Measurements from ENCODE around the gene RSPRY1.
"Not testable (repeated sequence)": the region's sequence is repeated elsewhere in the genome, so short reads cannot be mapped to it uniquely, and the experiment has no call there.

The RSPRY1 gene

DNA sequence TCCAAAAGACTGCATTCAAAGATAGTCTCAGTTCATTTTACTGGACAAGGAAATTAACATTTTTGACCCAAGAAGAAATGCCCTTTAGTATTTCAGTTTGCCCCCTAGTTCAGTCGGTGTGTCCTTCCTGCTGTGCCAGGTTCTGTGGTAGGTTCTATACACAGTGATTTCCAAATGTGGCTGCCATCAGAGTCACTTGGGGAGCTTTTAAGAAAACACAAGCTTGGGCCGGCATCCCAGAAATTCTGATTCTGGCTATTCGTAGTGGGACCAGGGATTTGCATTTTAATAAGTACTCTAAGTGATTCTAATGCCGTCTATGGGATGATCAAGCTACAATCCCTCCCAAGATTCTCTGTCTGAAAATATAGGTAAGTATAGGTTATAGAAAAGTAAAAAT is 10.2 kb downstream of the RSPRY1 start:
- TF ChIP-seq, protein P1, sequence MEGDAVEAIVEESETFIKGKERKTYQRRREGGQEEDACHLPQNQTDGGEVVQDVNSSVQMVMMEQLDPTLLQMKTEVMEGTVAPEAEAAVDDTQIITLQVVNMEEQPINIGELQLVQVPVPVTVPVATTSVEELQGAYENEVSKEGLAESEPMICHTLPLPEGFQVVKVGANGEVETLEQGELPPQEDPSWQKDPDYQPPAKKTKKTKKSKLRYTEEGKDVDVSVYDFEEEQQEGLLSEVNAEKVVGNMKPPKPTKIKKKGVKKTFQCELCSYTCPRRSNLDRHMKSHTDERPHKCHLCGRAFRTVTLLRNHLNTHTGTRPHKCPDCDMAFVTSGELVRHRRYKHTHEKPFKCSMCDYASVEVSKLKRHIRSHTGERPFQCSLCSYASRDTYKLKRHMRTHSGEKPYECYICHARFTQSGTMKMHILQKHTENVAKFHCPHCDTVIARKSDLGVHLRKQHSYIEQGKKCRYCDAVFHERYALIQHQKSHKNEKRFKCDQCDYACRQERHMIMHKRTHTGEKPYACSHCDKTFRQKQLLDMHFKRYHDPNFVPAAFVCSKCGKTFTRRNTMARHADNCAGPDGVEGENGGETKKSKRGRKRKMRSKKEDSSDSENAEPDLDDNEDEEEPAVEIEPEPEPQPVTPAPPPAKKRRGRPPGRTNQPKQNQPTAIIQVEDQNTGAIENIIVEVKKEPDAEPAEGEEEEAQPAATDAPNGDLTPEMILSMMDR (IDR thresholded peaks at IDR 0.05; ENCODE audit: extremely low read depth, insufficient read depth, missing control alignments) = no peak
- DNase-seq (ENCODE audit: low spot score) = no peak
- in situ Hi-C loops (cut with MboI; ENCODE audit: low pct_unique_long_range_greater_than_20kb, low sequenced_read_pairs, unreplicated experiment) = no loop called here

DNA sequence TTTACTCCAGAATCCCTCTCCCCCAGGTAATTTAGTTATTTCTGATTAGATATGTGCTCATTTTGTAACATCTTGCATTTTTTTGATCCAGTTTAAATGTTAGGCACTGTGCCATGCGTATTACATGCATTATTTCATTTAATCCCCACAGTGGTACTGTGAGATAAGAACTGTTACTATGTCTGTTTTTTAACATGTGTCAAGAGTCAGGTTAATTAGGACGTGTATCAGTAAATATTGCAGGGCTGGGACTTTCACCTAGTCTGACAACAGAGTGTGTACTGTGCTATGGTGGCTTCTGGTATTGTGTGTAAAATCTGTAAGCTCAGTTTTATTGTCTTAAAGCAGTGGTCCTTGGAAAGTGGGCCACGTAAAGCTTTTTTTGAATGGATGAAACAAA is 10.6 kb downstream of the RSPRY1 start:
- TF ChIP-seq, protein P1 (IDR thresholded peaks at IDR 0.05; ENCODE audit: extremely low read depth, insufficient read depth, missing control alignments) = no peak
- no peak for DNase-seq (ENCODE audit: low spot score)
- in situ Hi-C loops (cut with MboI; ENCODE audit: low pct_unique_long_range_greater_than_20kb, low sequenced_read_pairs, unreplicated experiment) = no loop called here

DNA sequence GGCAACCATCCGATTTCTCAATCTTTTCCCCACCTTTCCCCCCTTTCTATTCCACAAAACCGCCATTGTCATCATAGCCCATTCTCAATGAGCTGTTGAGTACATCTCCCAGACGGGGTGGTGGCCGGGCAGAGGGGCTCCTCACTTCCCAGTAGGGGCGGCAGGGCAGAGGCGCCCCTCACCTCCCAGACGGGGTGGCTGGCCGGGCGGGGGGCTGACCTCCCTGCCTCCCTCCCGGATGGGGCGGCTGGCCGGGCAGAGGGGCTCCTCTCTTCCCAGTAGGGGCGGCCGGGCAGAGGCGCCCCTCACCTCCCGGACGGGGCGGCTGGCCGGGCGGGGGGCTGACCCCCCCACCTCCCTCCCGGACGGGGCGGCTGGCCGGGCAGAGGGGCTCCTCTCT is 14.2 kb downstream of the RSPRY1 start:
- DNase-seq (ENCODE audit: low spot score); in situ Hi-C loops (cut with MboI; ENCODE audit: low pct_unique_long_range_greater_than_20kb, low sequenced_read_pairs, unreplicated experiment): not testable (repeated sequence)

DNA sequence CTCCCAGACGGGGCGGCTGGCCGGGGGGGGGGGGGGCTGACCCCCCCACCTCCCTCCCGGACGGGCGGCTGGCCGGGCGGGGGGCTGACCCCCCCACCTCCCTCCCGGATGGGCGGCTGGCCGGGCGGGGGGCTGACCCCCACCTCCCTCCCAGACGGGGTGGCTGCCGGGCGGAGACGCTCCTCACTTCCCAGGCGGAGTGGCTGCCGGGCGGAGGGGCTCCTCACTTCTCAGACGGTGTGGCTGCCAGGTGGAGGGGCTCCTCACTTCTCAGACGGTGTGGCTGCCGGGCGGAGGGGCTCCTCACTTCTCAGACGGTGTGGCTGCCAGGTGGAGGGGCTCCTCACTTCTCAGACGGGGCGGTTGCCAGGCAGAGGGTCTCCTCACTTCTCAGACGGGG is 14.8 kb downstream of the RSPRY1 start:
- DNase-seq (ENCODE audit: low spot score); in situ Hi-C loops (cut with MboI; ENCODE audit: low pct_unique_long_range_greater_than_20kb, low sequenced_read_pairs, unreplicated experiment): not testable (repeated sequence)

DNA sequence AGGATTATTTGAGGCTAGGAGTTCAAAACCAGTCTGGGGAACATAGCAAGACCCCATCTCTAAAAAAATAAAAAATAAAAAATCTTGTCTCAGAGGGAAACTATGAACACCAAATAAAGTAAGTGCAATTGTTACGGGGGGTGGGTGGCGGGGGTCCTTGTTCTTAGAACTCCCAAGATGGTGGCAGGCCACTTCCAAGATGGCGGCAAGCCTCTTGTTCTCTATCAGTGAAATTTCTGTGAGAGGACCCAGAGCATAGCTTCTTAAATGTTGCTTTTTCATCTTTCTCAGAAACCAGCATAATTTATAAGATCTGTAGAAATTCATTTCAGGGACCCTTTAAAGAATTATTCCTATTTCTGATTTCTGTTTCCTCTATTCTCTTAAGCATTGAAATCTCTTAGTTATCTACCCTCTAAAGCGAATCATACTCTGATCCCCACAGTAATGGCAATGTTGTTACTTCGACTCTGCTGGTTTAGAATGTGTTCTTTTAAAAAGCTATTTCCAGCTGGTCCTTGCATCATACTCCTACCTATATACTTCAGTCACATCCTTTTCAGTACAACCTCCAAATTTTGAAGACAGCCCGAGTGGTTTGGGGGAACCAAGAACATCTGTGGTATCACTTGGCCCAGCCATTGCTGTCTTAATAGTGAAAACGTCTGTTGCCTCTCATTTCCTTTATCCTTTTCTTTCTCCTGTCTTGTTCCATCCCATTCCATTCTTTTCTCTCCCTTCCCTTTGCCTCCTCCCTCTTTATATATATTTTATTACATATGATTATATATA is 16.2 kb downstream of the RSPRY1 start:
- in situ Hi-C loops (cut with MboI; ENCODE audit: low pct_unique_long_range_greater_than_20kb, low sequenced_read_pairs, unreplicated experiment) = no loop called here
- DNase-seq (ENCODE audit: low spot score) = no peak
- TF ChIP-seq, protein P1 (IDR thresholded peaks at IDR 0.05; ENCODE audit: extremely low read depth, insufficient read depth, missing control alignments) = no peak

DNA sequence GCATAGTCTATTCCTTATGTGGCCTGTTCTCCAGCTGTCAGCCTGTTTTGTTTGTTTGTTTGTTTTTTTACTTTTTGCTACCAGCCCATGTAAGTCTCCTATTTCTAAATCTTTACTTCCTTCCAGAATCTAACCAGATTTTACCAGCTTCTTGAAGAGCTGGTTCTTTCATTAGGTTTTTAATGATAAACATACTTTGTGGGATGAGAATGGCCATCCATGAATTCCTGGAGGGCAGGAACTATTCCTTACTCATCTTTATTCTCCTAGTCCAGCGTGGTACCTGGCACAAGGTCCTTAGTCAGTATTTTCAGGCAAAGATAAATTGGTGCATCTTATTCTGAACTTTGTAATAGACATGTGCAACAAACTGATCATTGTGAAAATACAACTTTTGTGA is 17.3 kb downstream of the RSPRY1 start:
- in situ Hi-C loops (cut with MboI; ENCODE audit: low pct_unique_long_range_greater_than_20kb, low sequenced_read_pairs, unreplicated experiment) = no loop called here
- DNase-seq (ENCODE audit: low spot score) = no peak
- TF ChIP-seq, protein P1 (IDR thresholded peaks at IDR 0.05; ENCODE audit: extremely low read depth, insufficient read depth, missing control alignments) = no peak

DNA sequence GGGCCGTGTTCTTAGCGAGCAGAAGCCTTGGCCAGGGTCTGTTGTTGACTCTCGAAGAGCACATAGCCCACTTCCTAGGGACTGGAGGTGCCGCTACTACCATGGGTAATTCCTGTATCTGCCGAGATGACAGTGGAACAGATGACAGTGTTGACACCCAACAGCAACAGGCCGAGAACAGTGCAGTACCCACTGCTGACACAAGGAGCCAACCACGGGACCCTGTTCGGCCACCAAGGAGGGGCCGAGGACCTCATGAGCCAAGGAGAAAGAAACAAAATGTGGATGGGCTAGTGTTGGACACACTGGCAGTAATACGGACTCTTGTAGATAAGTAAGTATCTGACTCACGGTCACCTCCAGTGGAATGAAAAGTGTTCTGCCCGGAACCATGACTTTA is 18.5 kb downstream of the RSPRY1 start:
- DNase-seq (ENCODE audit: low spot score) = no peak
- in situ Hi-C loops (cut with MboI; ENCODE audit: low pct_unique_long_range_greater_than_20kb, low sequenced_read_pairs, unreplicated experiment) = no loop called here
- TF ChIP-seq, protein P1 (IDR thresholded peaks at IDR 0.05; ENCODE audit: extremely low read depth, insufficient read depth, missing control alignments) = no peak

DNA sequence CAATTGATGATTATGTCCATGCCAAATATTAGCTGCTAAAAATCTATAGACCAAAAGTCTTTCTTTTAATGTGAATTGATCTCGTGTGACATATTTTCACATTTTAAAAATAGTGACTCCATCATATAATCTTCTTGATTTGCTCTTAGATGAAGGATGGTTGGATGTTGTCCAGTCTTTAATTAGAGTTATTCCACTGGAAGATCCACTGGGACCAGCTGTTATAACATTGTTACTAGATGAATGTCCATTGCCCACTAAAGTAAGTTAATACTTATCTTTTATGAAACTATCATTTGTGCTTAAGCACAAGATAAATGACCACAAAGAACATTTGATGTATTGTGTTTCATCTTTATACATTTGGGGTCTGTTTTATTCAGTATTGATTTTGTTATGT is 22.8 kb downstream of the RSPRY1 start:
- no peak for DNase-seq (ENCODE audit: low spot score)
- TF ChIP-seq, protein P1 (IDR thresholded peaks at IDR 0.05; ENCODE audit: extremely low read depth, insufficient read depth, missing control alignments) = no peak
- in situ Hi-C loops (cut with MboI; ENCODE audit: low pct_unique_long_range_greater_than_20kb, low sequenced_read_pairs, unreplicated experiment) = no loop called here
